ENCODE results near the gene ADGRF3.
"Not testable (repeated sequence)": the region's sequence is repeated elsewhere in the genome, so short reads cannot be mapped to it uniquely, and the experiment has no call there.

The ADGRF3 gene

DNA sequence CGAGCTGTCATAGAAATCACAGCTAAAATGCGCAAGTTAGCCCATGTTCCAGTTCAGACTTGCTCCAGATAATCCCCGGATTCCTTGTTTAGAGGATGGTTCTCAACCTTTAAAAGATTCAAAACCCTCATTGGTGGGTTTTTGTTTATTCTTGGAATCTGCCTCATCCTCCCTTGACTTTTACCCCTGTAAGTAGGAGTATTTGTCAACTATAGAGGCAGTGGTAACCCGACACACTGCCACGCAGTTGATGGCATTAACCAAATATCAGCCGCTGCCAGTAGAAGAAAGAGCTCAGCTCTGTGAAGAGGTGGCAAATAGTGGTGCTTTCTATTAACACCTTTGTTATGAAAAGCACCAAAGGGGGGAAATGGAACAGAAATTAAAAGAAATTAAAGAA is 41.0 kb downstream of the ADGRF3 start:
- no peak overlapping the region for H3K4me3 ChIP-seq (replicated peaks; ENCODE audit: low read depth, low read length)
- TF ChIP-seq, protein P1, sequence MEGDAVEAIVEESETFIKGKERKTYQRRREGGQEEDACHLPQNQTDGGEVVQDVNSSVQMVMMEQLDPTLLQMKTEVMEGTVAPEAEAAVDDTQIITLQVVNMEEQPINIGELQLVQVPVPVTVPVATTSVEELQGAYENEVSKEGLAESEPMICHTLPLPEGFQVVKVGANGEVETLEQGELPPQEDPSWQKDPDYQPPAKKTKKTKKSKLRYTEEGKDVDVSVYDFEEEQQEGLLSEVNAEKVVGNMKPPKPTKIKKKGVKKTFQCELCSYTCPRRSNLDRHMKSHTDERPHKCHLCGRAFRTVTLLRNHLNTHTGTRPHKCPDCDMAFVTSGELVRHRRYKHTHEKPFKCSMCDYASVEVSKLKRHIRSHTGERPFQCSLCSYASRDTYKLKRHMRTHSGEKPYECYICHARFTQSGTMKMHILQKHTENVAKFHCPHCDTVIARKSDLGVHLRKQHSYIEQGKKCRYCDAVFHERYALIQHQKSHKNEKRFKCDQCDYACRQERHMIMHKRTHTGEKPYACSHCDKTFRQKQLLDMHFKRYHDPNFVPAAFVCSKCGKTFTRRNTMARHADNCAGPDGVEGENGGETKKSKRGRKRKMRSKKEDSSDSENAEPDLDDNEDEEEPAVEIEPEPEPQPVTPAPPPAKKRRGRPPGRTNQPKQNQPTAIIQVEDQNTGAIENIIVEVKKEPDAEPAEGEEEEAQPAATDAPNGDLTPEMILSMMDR (IDR thresholded peaks at IDR 0.05; ENCODE audit: low read length, missing control alignments) = no peak
- no peak for DNase-seq (ENCODE audit: low read depth)

DNA sequence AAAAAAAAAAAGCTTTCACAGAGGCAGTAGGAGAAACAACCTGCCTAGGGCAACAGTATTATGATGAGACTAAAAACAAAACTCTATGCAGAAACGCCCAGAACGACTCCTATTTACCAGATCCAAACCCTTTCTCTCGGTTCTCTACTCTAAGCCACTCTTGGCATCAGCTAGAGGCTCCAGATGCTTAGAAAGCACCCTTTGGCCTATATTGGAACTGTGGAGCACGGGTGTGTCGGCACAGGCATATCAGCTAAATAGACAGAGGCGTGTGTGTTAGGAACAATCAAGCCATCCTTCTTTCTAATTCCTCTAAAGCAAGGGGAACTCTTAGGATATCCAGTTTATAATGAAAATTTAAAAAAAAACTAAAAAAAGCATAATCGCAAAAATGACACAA is 41.5 kb downstream of the ADGRF3 start:
- H3K4me3 ChIP-seq (replicated peaks; ENCODE audit: low read depth, low read length); DNase-seq (ENCODE audit: low read depth): not testable (repeated sequence)

DNA sequence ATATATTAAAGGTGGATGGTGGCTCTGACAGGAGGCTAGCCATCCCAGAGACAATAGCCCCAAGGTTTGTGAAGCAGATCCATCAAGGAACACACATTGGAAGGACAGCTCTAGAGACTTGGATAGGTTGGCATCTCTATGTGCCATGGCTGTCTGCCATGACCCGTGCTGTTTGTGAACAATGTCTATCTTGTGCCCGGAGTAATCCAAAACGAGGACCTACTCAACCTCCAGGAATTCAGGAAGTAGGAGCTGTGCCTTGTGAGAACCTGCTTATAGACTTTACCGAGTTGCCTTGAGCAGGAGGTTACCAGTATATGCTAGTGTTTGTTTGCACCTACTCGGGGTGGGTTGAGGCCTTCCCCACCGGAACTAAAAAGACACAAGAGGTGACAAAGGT is 43.7 kb downstream of the ADGRF3 start:
- no peak for DNase-seq (ENCODE audit: low read depth)
- no peak overlapping the region for H3K4me3 ChIP-seq (replicated peaks; ENCODE audit: low read depth, low read length)
- TF ChIP-seq, protein P1 (IDR thresholded peaks at IDR 0.05; ENCODE audit: low read length, missing control alignments) = no peak

DNA sequence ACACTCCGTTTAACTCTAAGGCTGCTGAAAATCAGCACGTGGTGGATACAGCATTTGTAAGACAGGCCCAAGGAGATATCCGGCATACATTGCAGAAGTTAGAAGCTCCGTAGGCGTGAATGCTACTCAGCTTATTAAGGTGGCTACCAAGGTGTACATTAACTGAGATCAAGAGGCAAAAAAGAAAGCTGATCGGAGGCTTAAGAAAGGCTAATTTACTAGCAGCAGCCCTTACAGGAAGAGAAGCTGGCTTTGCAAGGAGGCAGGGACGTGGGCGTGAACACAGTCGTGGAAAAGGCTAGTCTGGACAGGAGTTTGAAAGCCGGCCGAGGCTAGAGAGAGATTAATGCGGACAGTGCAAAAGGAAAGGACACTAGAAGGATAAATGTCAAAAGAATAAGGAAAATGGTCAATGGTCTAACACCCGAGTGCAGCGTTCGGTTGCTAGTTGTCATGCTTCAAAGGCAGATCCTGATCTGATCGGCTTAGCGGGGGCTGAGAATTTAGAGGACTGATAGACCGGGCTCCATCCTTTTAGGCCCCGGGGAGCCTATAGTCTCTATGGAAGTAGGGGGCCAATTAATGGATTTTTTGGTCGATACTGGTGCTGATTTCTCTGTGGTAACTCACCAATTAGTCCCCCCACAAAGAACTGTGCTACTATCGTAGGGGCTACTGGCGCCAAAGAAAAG is 46.2 kb downstream of the ADGRF3 start:
- H3K4me3 ChIP-seq (replicated peaks; ENCODE audit: low read depth, low read length) = peak overlapping the region; percentile 58
- TF ChIP-seq, protein P1 (IDR thresholded peaks at IDR 0.05; ENCODE audit: low read length, missing control alignments) = no peak
- peak; percentile 45 for DNase-seq (ENCODE audit: low read depth)

DNA sequence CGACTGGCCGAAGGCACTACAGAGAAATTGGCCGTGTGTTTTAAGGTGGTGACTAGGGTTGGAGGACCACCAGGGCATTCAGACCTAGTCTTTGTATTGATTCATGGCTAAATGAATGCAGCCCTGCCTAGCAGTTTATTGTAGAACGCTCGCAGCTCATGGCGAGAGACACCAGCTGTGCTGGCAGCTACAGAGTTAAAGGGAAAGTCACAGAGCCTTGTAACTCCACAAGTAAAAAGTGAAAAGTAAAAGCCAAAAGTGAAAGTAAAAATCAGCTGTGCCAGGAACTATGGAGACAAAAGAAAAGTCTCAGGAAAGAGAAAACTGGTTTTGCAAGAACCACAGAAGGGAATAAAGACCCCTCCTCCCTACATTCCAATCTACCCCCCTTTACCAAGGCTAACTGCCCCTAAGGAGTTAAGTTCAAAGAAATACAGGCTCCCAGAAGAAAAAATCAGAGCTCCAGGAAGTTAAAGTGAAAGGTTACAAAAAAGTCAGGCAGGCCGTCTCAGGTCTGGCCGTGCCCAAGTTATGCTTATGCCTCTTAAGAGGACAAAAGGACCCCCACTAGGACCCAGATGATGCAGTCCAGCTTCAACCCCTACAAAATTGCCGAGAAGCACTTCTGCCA is 47.0 kb downstream of the ADGRF3 start:
- DNase-seq (ENCODE audit: low read depth) = peak; percentile 71
- H3K4me3 ChIP-seq (replicated peaks; ENCODE audit: low read depth, low read length) = peak overlapping the region; percentile 58
- TF ChIP-seq, protein P1 (IDR thresholded peaks at IDR 0.05; ENCODE audit: low read length, missing control alignments) = no peak

DNA sequence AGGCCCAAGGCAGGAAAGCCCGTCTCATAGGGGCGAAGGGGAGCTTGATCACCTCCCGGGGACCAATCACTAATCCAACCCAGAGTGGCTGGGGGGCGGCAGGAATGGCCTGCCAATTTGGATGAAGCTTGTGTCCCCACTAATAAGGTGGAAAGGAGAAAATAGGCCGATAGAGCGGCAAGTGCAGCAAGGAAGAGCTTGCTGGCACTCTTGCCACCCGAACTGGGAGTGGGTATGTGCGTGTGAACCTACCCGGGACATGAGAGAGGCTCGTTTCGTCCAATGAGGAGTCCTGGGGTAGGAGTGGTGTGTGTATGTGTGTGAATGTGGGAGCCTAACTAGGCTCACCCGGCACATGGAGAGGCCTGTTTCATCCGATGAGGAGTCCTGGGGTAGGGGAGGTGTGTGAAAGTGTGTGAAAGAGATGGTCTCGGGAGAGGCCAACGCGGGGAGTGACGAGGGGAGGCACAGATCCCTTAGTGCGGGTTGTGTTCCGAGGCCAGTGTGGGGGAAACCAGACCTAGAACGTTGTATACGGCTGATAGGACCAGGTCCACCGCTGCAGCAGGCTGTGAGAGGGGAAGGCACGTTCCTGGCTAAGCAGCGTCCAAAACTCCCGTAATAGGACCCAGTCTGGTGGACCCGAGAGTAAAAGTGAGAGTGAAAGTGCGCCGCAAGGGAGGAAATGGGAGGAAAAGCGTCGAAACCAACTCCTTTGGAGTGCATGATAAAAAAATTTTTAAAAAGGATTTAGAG is 47.8 kb downstream of the ADGRF3 start:
- H3K4me3 ChIP-seq (replicated peaks; ENCODE audit: low read depth, low read length) = peak overlapping the region; percentile 58
- peak; percentile 55 for DNase-seq (ENCODE audit: low read depth)
- TF ChIP-seq, protein P1 (IDR thresholded peaks at IDR 0.05; ENCODE audit: low read length, missing control alignments) = no peak

DNA sequence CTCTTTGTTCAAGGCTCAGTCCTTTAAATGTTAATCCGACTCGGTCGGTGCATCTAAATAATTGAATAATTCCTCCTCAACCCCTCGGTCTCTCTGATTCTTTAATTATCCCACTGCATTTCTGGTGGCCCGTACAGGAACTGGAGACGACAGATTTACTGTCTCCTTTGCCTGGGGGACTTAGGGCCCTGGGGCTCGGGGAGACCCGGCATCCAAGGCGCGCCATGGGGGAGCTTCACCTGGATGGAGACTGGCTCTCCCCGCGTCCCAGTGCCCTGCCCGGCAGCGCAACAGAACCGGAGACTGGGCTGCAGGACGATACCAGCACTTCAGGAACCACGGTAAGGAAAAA is 48.3 kb downstream of the ADGRF3 start:
- H3K4me3 ChIP-seq (replicated peaks; ENCODE audit: low read depth, low read length) = no peak overlapping the region
- TF ChIP-seq, protein P1 (IDR thresholded peaks at IDR 0.05; ENCODE audit: low read length, missing control alignments) = no peak

More for the DNA sequence above, 48.3 kb downstream of the ADGRF3 start:
- no peak for DNase-seq (ENCODE audit: low read depth)

Measured in fibroblast of pulmonary artery (primary cell).